Measurements from ENCODE around the gene BHLHE23.

The BHLHE23 gene

GRCh38 chr20:62986257-62986800 lies 20.4 kb downstream of the BHLHE23 start:
- no peak for DNase-seq

GRCh38 chr20:62985444-62985778 lies 21.4 kb downstream of the BHLHE23 start:
- no peak for DNase-seq

GRCh38 chr20:62984666-62985443 lies 21.9 kb downstream of the BHLHE23 start:
- no peak for DNase-seq

- DNase-seq: no peak
These were observed 23.6 kb downstream of the BHLHE23 start for GRCh38 chr20:62983210-62983609.

GRCh38 chr20:62982124-62983075 lies 24.4 kb downstream of the BHLHE23 start:
- DNase-seq: no peak

- DNase-seq: peak; percentile 59
These were observed 25.8 kb downstream of the BHLHE23 start for GRCh38 chr20:62980970-62981369.

GRCh38 chr20:62980380-62980960 lies 26.3 kb downstream of the BHLHE23 start:
- no peak for DNase-seq

- no peak for DNase-seq
These were observed 26.8 kb downstream of the BHLHE23 start for GRCh38 chr20:62979876-62980373.

- DNase-seq: no peak
These were observed 27.5 kb downstream of the BHLHE23 start for GRCh38 chr20:62979310-62979709.

GRCh38 chr20:62978561-62978943 lies 28.2 kb downstream of the BHLHE23 start:
- DNase-seq: no peak

GRCh38 chr20:62977613-62978560 lies 28.9 kb downstream of the BHLHE23 start:
- DNase-seq: peak; percentile 86

- no peak for DNase-seq
These were observed 29.9 kb downstream of the BHLHE23 start for GRCh38 chr20:62976886-62977285.

- no peak for DNase-seq
These were observed 30.8 kb downstream of the BHLHE23 start for GRCh38 chr20:62975812-62976508.

GRCh38 chr20:62975251-62975760 lies 31.5 kb downstream of the BHLHE23 start:
- DNase-seq: no peak

- no peak for DNase-seq
These were observed 33.7 kb downstream of the BHLHE23 start for GRCh38 chr20:62972845-62973745.

- DNase-seq: peak; percentile 93
These were observed 34.6 kb downstream of the BHLHE23 start for GRCh38 chr20:62971950-62972844.

- DNase-seq: no peak
These were observed 35.4 kb downstream of the BHLHE23 start for GRCh38 chr20:62971211-62971949.

Data from activated CD4-positive, alpha-beta T cell treated with anti-CD3 and anti-CD28 coated beads for 48 hours (primary cell).